ENCODE measurements around the gene TAF1L.

The TAF1L gene

GRCh38 chr9:32590476-32590875 lies 45.0 kb downstream of the TAF1L start:
- DNase-seq = no peak

GRCh38 chr9:32589083-32589723 lies 46.3 kb downstream of the TAF1L start:
- no peak for DNase-seq

- DNase-seq = no peak
Observed at GRCh38 chr9:32587901-32588300, 47.6 kb downstream of the TAF1L start.

- no peak for DNase-seq
Observed at GRCh38 chr9:32584784-32585183, 50.7 kb downstream of the TAF1L start.

GRCh38 chr9:32581512-32582143 lies 53.8 kb downstream of the TAF1L start:
- no peak for DNase-seq

GRCh38 chr9:32580631-32581300 lies 54.7 kb downstream of the TAF1L start:
- DNase-seq = no peak

GRCh38 chr9:32579706-32580331 lies 55.6 kb downstream of the TAF1L start:
- DNase-seq = no peak
